ENCODE results near the gene C19orf33.
"Not testable (repeated sequence)": the region's sequence is repeated elsewhere in the genome, so short reads cannot be mapped to it uniquely, and the experiment has no call there.

Gene C19orf33

DNA sequence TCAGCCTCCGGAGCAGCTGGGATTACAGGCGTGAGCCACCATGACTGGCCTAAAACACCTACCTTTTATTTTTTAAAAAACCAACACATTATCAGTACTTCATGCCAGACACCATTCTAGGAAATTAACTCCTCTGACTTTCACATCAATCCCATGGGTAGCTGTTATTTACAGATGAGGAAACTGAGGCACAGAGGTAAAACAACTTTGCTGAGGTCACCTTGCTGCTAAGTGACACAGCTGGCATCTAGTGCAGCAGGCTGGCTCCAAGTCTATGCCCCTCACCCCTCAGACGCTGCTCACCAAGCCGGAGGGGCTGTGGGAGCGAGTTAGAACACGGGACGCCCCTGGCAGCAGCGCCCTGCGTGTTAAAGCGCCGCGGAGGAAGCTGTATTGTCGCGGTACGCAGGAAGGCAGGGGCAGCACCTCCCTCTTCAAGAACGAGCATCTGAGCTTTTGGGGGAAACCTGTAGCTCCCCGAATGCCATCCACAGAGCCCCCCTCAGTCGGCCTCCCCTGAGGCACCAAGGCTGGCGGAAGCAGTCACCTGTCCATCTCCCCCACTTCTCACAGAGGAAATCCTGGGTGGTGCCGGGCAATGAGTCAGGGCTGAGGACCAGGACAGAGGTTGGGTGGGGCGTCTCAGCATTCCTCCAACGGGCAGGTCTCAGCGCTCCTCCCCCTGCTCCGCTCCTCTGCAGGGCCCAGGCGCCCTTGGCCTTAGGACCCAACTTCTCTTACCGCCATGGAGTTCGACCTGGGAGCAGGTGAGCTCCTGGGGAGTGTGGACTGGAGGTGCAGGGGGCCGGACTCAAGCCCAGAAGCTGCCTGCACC lies at the start of gene C19orf33:
TSS of gene C19orf33 (plus strand) at position 735 of the 835 bp plus-strand sequence. CDS start at position 746, 11 bp downstream.
- DNase-seq (ENCODE audit: low read depth, low spot score): no peak

DNA sequence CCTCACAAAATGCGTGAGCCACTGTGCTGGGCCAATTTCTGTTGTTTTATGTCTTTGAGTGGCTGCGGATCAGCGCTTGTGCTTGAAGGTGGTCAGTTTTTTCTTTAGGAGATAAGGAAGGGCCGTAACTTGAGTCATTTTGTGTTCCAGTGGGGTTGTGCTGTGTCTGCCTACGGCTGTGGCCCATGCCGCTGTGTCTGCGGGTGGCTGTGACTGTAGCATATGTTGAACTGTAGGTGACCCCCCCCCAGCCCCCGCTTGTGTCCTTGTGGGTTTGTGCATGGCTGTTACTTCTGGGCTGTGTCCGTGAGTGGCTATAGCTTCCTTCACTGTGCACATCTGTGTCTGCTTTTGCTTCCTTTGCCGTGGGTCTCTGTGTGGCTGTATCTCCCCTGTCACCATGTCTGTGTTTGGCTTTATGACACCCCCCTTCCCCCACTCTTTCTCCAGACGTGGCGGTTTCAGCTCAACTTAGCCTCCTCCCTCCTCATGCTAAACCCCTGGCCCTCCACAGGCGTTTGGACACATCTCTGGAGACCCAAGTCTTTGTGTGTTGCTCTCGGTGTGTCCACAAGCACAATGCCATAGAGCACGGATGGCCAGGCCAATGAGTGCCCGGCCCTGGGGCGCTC lies 48.6 kb upstream of the C19orf33 start:
- no peak for DNase-seq (ENCODE audit: low read depth, low spot score)

- DNase-seq (ENCODE audit: low read depth, low spot score): not testable (repeated sequence)
Observed at GRCh38 chr19:38261942-38262341, 42.1 kb upstream of the C19orf33 start.

DNA sequence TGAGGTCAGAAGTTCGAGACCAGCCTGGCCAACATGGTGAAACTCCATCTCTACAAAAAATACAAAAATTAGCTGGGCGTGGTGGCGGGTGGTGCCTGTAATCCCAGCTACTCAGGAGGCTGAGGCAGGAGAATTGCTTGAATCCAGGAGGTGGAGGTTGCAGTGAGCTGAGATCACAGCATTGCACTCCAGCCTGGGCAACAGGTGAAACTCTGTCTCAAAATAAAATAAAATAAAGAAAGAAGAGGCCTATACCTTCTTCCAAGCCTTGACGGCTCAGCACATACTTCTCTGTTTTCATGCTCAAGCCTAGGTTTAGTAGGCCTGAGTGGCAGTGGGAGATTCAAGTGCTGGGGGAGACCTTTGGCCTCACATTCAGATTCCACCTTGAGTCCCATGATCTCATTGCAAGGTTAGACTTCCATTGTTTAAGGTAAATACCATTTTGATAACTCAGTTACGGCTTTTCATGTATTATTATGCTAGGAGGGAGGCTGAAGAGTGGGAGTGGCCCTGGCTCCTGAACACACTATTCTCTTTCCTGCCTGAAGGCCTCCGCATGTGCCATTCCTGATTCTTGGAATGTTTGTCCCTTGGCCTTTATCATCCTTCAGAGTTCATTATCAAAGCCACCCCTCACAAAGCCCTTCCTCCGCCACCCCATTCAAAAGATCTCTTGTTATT lies 41.3 kb upstream of the C19orf33 start:
- no peak for DNase-seq (ENCODE audit: low read depth, low spot score)

- DNase-seq (ENCODE audit: low read depth, low spot score): peak; percentile 18
Observed at GRCh38 chr19:38263689-38264485, 40.2 kb upstream of the C19orf33 start.

- peak; percentile 4 for DNase-seq (ENCODE audit: low read depth, low spot score)
Observed at GRCh38 chr19:38264486-38265212, 39.4 kb upstream of the C19orf33 start, which contains the start of gene SPINT2. Gene SPINT2, plus strand, starts transcription at chr19:38264573. Its CDS starts 320 bp downstream, at chr19:38264893.

DNA sequence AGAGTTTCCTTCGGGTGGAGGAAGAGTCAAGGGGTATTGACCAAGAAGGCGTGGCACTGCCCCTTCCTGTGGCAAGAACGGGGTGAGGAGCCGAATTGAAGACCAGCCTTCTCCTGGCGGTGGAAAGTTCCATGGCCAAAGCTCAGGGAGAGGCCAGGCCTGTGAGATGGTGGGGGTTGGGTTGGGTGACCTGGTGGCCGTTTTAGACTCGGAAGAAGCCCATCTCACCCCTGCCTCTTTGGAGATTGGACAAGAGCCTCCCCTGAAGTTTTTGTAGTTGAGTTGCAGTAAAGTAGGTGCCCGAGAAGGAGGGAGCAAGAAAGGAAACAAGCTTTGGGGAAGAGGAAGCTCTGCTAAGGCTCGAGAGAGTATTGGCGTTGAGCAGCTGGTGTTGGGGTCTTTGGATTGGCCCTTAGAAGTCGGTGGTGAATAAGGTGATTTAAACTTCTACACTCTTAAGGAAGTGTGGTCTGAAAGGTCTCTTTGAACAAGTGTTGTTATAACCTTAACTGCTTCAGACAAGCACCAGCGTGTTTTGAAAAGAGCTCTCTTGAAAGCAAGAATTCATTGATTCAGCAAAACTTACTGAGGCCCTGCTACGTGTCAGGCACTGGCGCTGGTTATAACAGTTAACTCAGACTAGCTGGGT lies 38.7 kb upstream of the C19orf33 start:
- DNase-seq (ENCODE audit: low read depth, low spot score): no peak

DNA sequence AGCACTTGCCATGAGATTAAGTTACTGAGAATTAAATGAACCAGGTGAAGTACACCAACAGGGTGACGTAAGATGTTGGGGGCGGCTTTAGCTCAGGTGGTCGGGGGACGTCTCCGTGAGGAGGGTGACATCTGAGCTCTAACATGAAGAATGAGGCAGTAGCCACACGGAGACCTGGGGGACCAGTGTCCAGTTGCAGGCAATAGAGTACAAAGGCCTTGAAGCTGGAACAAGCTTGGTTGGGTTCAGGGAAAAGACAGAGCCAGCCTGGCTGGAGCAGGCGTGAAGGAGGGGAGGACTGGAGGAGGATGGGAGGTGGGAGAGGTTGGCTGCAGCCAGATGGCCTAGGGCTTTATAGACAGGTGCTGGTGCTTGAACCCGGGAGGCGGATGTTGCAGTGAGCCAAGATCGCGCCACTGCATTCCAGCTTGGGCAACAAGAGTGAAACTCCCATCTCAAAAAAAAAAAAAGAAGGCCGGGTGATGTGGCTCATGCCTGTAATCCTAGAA lies 38.1 kb upstream of the C19orf33 start:
- no peak for DNase-seq (ENCODE audit: low read depth, low spot score)

DNA sequence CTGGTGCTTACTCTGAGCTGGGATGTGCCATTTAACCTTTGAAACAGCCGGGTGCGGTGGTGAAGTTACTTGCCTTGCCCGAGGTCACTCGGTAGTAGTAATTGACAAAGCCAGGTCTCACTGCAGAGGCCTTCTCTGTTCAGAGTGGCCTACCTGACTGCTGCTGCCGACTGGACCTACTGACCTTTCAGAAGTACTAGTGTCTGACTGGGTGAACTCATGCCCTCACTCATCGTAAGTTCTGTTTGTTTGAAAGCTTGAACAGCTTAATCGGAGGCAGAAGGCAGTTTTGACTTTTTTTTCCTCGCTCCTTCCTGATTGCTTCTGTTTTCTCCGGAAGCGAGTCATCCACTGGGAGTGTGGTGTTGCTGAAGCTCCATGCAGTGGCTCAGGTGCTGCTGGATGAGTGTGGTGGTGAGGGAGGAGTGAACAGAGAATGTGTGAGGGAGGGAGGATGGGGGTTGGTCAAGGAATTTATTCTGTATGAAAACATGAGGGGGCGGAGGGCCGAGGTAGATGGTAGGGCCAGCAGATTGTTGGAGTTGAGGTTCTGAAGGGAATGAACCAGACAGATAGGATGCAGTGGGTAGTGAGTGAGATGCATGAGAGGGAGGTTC lies 37.0 kb upstream of the C19orf33 start:
- no peak for DNase-seq (ENCODE audit: low read depth, low spot score)

DNA sequence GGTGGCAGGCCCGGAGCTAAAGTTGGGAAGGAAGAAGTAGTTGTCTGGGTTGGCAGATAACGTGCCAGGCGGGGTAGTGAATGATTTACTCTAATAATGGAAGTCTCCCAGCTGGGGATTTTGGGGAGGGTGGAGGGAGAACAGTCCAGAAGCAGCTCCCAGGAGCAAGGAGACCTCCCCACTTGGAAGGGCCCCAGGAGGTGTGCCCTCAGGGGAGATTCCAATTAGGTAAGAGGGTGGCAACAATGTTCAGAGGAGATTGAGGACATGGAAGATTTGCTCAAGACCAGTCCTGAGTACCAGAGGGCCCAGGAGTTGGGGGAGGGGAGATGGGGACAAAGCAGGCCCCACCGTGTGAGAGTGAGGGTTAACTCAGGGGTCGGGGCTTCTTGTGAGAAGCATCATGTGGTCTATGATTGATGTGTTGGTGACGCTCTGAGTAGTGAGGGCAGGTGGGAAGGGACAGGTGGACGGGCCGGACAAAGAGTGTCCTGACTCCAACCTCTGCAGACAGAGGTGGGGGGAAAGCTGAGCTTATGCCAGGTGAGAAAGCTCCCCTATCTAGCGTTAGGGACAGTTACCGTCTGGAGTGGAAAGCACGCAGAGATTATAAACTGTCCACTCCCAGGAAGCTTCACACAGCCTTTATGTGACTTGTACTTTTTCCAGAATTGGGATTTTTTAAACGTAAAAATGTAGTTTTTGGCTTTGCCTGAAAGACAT lies 36.1 kb upstream of the C19orf33 start:
- no peak for DNase-seq (ENCODE audit: low read depth, low spot score)

DNA sequence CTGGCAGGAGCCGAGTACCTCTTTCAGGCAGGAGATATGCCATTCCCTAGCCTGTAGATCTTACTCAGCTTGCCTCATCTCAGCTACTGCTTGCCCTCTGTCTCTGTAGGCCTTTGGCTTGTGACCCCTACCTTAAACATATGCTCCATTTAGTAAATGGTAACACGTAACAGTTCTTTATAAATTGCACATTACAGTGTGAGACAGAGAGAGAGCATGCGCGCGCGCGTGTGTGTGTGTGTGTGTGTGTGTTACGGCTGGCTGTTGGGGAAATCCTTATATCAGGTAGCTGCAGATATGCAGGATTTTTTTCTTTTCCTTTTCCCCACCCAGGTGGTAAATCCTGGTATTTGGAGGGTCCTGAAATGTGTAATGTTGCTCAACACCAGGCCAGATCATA lies 35.5 kb upstream of the C19orf33 start:
- no peak for DNase-seq (ENCODE audit: low read depth, low spot score)

- DNase-seq (ENCODE audit: low read depth, low spot score): no peak
Observed at GRCh38 chr19:38270587-38271167, 33.4 kb upstream of the C19orf33 start.

- no peak for DNase-seq (ENCODE audit: low read depth, low spot score)
Observed at GRCh38 chr19:38273499-38273898, 30.6 kb upstream of the C19orf33 start.

- no peak for DNase-seq (ENCODE audit: low read depth, low spot score)
Observed at GRCh38 chr19:38274739-38275138, 29.3 kb upstream of the C19orf33 start.

DNA sequence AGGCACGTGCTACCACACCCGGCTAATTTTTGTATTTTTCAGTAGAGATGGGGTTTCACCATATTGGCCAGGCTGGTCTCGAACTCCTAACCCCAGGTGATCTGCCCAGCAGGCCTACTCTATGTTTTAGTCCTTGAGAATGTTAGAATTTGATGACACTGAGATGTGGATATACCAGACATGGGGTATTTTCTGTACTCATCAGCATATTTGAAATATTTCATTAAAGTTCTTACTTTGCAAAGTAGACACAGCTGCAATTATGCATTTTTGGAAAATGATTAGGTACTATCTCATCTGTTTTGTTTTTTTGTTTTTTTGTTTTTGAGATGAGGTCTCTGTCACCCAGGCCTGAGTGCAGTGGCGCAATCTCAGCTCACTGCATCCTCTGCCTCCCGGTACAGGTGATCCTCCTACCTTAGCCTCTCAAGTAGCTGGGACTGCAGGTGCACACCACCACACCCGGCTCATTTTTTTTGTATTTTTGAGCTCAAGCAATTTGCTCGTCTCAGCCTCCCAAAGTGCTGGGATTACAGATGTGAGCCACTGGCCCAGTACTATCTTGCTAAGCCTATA lies 27.0 kb upstream of the C19orf33 start:
- DNase-seq (ENCODE audit: low read depth, low spot score): no peak

DNA sequence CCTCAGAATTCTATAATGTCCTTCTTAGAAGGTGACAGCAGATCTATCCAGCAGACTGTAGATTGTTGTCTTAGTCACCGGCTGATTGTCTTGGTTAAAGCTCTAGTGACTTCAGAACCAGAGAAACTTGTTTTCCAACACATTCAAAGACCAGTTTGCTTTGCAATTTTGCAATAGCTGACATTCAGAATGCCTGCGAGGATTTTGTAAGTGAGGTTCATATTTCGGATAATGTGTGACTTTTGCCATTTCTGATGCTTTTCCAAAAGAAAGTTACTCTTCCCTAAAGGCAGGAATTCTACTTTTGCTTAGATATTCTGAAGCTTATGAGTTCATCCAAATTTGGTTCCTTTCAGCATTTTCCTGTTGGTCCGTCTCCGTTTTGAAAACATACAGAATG lies 26.5 kb upstream of the C19orf33 start:
- no peak for DNase-seq (ENCODE audit: low read depth, low spot score)

GRCh38 chr19:38277969-38278680 lies 25.9 kb upstream of the C19orf33 start:
- no peak for DNase-seq (ENCODE audit: low read depth, low spot score)

DNA sequence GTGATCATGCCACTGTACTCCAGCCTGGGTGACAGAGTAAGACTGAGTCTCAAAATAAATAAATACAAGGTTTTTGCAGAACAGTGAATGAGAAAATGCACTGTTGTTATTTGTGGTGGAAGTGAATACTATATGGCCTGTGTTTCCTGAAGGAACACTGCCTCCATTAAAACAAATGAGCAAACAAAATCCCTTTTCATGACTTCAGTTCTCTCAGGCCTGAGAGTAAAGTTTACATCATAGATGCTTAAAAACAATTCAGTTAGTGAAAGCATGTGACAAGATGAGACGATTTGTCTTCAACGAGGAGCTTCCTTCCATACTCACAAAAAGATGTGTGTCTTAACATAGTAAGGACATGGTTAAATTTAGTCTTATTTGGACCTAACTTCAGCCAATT lies 25.3 kb upstream of the C19orf33 start:
- no peak for DNase-seq (ENCODE audit: low read depth, low spot score)
